Measurements from ENCODE around the gene RFXAP.

Gene RFXAP

GRCh38 chr13:36850790-36851438, 31.9 kb downstream of the RFXAP start:
- DNase-seq (ENCODE audit: low read depth, low spot score), result no peak
- TF ChIP-seq CTCF (IDR thresholded peaks at IDR 0.05; ENCODE audit: insufficient read depth, low read length, missing control alignments), result peak; percentile 11
- no peak overlapping the region for H3K4me3 ChIP-seq (ENCODE audit: low read depth, low read length)
- ChIA-PET CTCF (interaction anchor here (1.3 to 16.7 kb wide), 5 partner anchors 10 to 432 kb away, joined by 3 to 332 read pairs (median 4); no protein-coding TSS in a partner anchor), POLR2A (no interaction called here)

GRCh38 chr13:36857253-36857652, 38.2 kb downstream of the RFXAP start:
- CTCF ChIA-PET, result interaction anchor here (1.2 to 16.7 kb wide), 16 partner anchors 11 to 438 kb away, joined by 4 to 332 read pairs (median 11); no protein-coding TSS in a partner anchor
- DNase-seq (ENCODE audit: low read depth, low spot score), result no peak
- POLR2A ChIA-PET, result no interaction called here

GRCh38 chr13:36858290-36858689, 39.3 kb downstream of the RFXAP start:
- no peak for DNase-seq (ENCODE audit: low read depth, low spot score)
- CTCF ChIA-PET, result interaction anchor here (0.7 to 16.7 kb wide), 41 partner anchors 10 to 536 kb away, joined by 3 to 332 read pairs (median 6); partner anchors contain the start of gene ALG5
- no peak overlapping the region for H3K4me3 ChIP-seq (ENCODE audit: low read depth, low read length)
- peak; percentile 38 for TF ChIP-seq CTCF (IDR thresholded peaks at IDR 0.05; ENCODE audit: insufficient read depth, low read length, missing control alignments)
- POLR2A ChIA-PET, result no interaction called here

More at GRCh38 chr13:36857253-36857652, 38.2 kb downstream of the RFXAP start:
- no peak for TF ChIP-seq CTCF (IDR thresholded peaks at IDR 0.05; ENCODE audit: insufficient read depth, low read length, missing control alignments)
- H3K4me3 ChIP-seq (ENCODE audit: low read depth, low read length), result no peak overlapping the region

- no peak overlapping the region for H3K4me3 ChIP-seq (ENCODE audit: low read depth, low read length)
- POLR2A ChIA-PET, result no interaction called here
- no peak for TF ChIP-seq CTCF (IDR thresholded peaks at IDR 0.05; ENCODE audit: insufficient read depth, low read length, missing control alignments)
- CTCF ChIA-PET, result interaction anchor here (0.7 to 16.7 kb wide), 28 partner anchors 8 to 537 kb away, joined by 3 to 332 read pairs (median 8); partner anchors contain the start of gene ALG5
- DNase-seq (ENCODE audit: low read depth, low spot score), result no peak
These were observed 40.2 kb downstream of the RFXAP start for GRCh38 chr13:36859259-36859658.

- POLR2A ChIA-PET, result no interaction called here
- DNase-seq (ENCODE audit: low read depth, low spot score), result no peak
- CTCF ChIA-PET, result interaction anchor here (2.9 to 16.7 kb wide), 2 partner anchors 11 to 118 kb away, joined by 10 to 332 read pairs; no protein-coding TSS in a partner anchor
- no peak for TF ChIP-seq CTCF (IDR thresholded peaks at IDR 0.05; ENCODE audit: insufficient read depth, low read length, missing control alignments)
- no peak overlapping the region for H3K4me3 ChIP-seq (ENCODE audit: low read depth, low read length)
These were observed 43.1 kb downstream of the RFXAP start for GRCh38 chr13:36862002-36862685.

- DNase-seq (ENCODE audit: low read depth, low spot score), result no peak
- CTCF ChIA-PET, result interaction anchor here (16.7 kb wide), 1 partner anchor 118 kb away, joined by 332 read pairs; no protein-coding TSS in a partner anchor
- H3K4me3 ChIP-seq (ENCODE audit: low read depth, low read length), result no peak overlapping the region
- TF ChIP-seq CTCF (IDR thresholded peaks at IDR 0.05; ENCODE audit: insufficient read depth, low read length, missing control alignments), result no peak
- POLR2A ChIA-PET, result no interaction called here
These were observed 43.7 kb downstream of the RFXAP start for GRCh38 chr13:36862722-36863121.
